Right lobe of liver (tissue), 6 donors: ENCODE measurements around the gene ARMC5. TPM values are rescaled to one million over a fixed set of nuclear protein-coding genes. Genes with fewer than 3 reads are reported as not detected.
A peak's percentile ranks its signal among the peaks of the same experiment; 100 is the strongest.

Experiments
- ATAC-seq, 4 donors: fragments of 200-7000 bp; cut with Tn5 transposase; one replicate each; pipeline ENCODE4 v1.9.1; 2020; ENCODE audit warnings: mild to moderate bottlenecking in 4 of 4, moderate library complexity in 4 of 4
- DNase-seq, 3 donors: peaks; one replicate each; pipeline ENCODE4 v3.0.0-alpha.2; 2020
- H3K27ac ChIP-seq, 3 donors: fragments of 200-600 bp; one replicate each; pipeline ENCODE4 v1.8.0; 2022
- H3K27me3 ChIP-seq, 2 donors: fragments of 200-600 bp; one replicate each; pipeline ENCODE4 v1.8.0; 2022
- H3K36me3 ChIP-seq, 4 donors: fragments of 200-600 bp; sonication (generic) in 1 of 4; one replicate each; pipeline versions ENCODE4 v1.5.1 to v1.8.0; 2017 to 2022; ENCODE audit warnings: control low read depth in 1 of 4
- H3K4me1 ChIP-seq, 4 donors: fragments of 200-600 bp; sonication (generic) in 1 of 4; one replicate each; pipeline versions ENCODE4 v1.5.1 to v1.8.0; 2017 to 2022; ENCODE audit warnings: control low read depth in 1 of 4
- H3K4me3 ChIP-seq, 3 donors: fragments of 200-600 bp; one replicate each; pipeline ENCODE4 v1.8.0; 2022
- H3K9me3 ChIP-seq, 4 donors: fragments of 200-600 bp; sonication (generic) in 1 of 4; one replicate each; pipeline versions ENCODE4 v1.5.1 to v1.8.0; 2017 to 2022; ENCODE audit warnings: control low read depth in 1 of 4
- CTCF ChIP-seq, 4 donors: fragments of 200-600 bp in 3 of 4; fragments of 450-650 bp in 1 of 4; IDR thresholded peaks; one replicate each; pipeline versions ENCODE4 v1.5.1 to v1.8.0; 2016 to 2022; ENCODE audit warnings: antibody characterized with exemption in 4 of 4, mild to moderate bottlenecking in 2 of 4
- POLR2A ChIP-seq: fragments of 450-650 bp; IDR thresholded peaks from one replicate; pipeline ENCODE4 v1.6.1; 2017; ENCODE audit warnings: antibody characterized with exemption, mild to moderate bottlenecking
- WGBS: methylation state at CpG from one replicate; pipeline ENCODE4 v1.1.6; 2018; ENCODE audit warnings: low coverage, low lambda C conversion rate; ENCODE audit not compliant: insufficient coverage; ENCODE audit errors: missing lambda C conversion rate; 5-methylcytosine and 5-hydroxymethylcytosine counted together
- intact Hi-C, 2 donors: fragments of 100-400 bp; cut with DNase I; formaldehyde crosslinking; loops; one replicate each; pipeline versions ENCODE4 v1.11.2 to v1.14.1; 2022
- total RNA-seq, 6 experiments: library from RNA; depleted of rRNA in 2 of 6; stranded (reverse); fragments of >200 nt in 2 of 6; fragmentation: NEBNext Ultra II Directional in 3 of 6; extraction: Animal tissue kit (Norgen Biotek cat#: 25700) in 3 of 6; gene quantifications; one replicate each; pipeline versions ENCODE4 v1.1.0 to v1.2.4, GENCODE V29; 2016 to 2023
- donor health status: DM: no; HTN: yes; CAD: no.
- donor health status: DM: no; HTN: no; CAD: no.
- donor health status: DM: no; HTN: no; CAD: no.
- donor health status: DM: no; HTN: yes; CAD: no.
- donor health status: DM: no; HTN: yes; CAD: no.

ARMC5 gene
- total RNA-seq, 6 experiments from 2014 or later, result 3.9 to 20.9 (median 11.0) TPM

GRCh38 chr16:31417916-31418315, 41.4 kb upstream of the ARMC5 start:
- WGBS, result 73% methylated on average over 2 of the region's 5 CpGs
- Histone ChIP-seq H3K4me3 (no peak overlapping the region), H3K36me3 (no peaks in the 10 kb centered on the region), H3K4me1 (no peaks in the 10 kb centered on the region), H3K27ac (no peak overlapping the region), H3K9me3 (no peaks in the 10 kb centered on the region), H3K27me3 (no peaks in the 10 kb centered on the region)
- intact Hi-C loops, result no loop called here
- DNase-seq, result no peak
- no peak for ATAC-seq
- TF ChIP-seq POLR2A (no peak), CTCF (IDR thresholded peaks at IDR 0.05) (no peak)

- intact Hi-C loops, result no loop called here
- ATAC-seq (no peak), DNase-seq (no peak)
Observed at GRCh38 chr16:31420037-31420436, 39.3 kb upstream of the ARMC5 start.

GRCh38 chr16:31421587-31421986, 37.7 kb upstream of the ARMC5 start:
- TF ChIP-seq POLR2A (no peak), CTCF (IDR thresholded peaks at IDR 0.05) (no peak)
- no peaks in the 10 kb centered on the region for H3K36me3 ChIP-seq
- no peak overlapping the region for H3K27ac ChIP-seq
- no peak overlapping the region for H3K4me3 ChIP-seq
- ATAC-seq (peak in 2 of 4 donors; percentile 21 to 33), DNase-seq (no peak)
- no peaks in the 10 kb centered on the region for H3K9me3 ChIP-seq
- no peaks in the 10 kb centered on the region for H3K27me3 ChIP-seq
- intact Hi-C loops, result no loop called here
- H3K4me1 ChIP-seq, result no peaks in the 10 kb centered on the region
- WGBS, result 27% methylated on average over 5 of the region's 6 CpGs

More at GRCh38 chr16:31420037-31420436, 39.3 kb upstream of the ARMC5 start:
- Histone ChIP-seq H3K27me3 (no peaks in the 10 kb centered on the region), H3K9me3 (no peaks in the 10 kb centered on the region), H3K27ac (no peak overlapping the region), H3K4me3 (no peak overlapping the region), H3K36me3 (no peaks in the 10 kb centered on the region), H3K4me1 (no peaks in the 10 kb centered on the region)
- 57% methylated on average over 3 of the region's 3 CpGs for WGBS
- TF ChIP-seq POLR2A (no peak), CTCF (IDR thresholded peaks at IDR 0.05) (no peak)

GRCh38 chr16:31423241-31423640, 36.1 kb upstream of the ARMC5 start:
- WGBS, result 66% methylated on average over 3 of the region's 3 CpGs
- no peak for TF ChIP-seq POLR2A
- TF ChIP-seq CTCF (IDR thresholded peaks at IDR 0.05), result no peak

GRCh38 chr16:31423801-31424200, 35.5 kb upstream of the ARMC5 start:
- no peaks in the 10 kb centered on the region for H3K9me3 ChIP-seq
- TF ChIP-seq POLR2A (no peak), CTCF (IDR thresholded peaks at IDR 0.05) (no peak)

More at GRCh38 chr16:31423241-31423640, 36.1 kb upstream of the ARMC5 start:
- Histone ChIP-seq H3K9me3 (no peaks in the 10 kb centered on the region), H3K27ac (no peak overlapping the region), H3K4me3 (no peak overlapping the region), H3K36me3 (no peaks in the 10 kb centered on the region), H3K4me1 (peaks cover 0 to 3% (median 0%) of the 10 kb centered on the region in 4 donors), H3K27me3 (no peaks in the 10 kb centered on the region)
- intact Hi-C loops, result no loop called here
- ATAC-seq (no peak), DNase-seq (no peak)

More at GRCh38 chr16:31423801-31424200, 35.5 kb upstream of the ARMC5 start:
- Histone ChIP-seq H3K36me3 (no peaks in the 10 kb centered on the region), H3K4me1 (peaks cover 0 to 4% (median 2%) of the 10 kb centered on the region in 4 donors), H3K27ac (no peak overlapping the region), H3K4me3 (no peak overlapping the region), H3K27me3 (no peaks in the 10 kb centered on the region)
- ATAC-seq, result no peak
- intact Hi-C loops, result no loop called here
- WGBS, result 63% methylated on average over 7 of the region's 12 CpGs
- DNase-seq, result no peak
